Measurements from ENCODE around the gene OR2AJ1.

OR2AJ1 gene

GRCh38 chr1:247962911-247963588 lies 38.4 kb downstream of the OR2AJ1 start:
- DNase-seq, result no peak

- no peak for DNase-seq
These were observed 40.2 kb downstream of the OR2AJ1 start, which contains the start of gene OR2AK2 for GRCh38 chr1:247964933-247965332. OR2AK2 (plus strand) TSS chr1:247965233; CDS start chr1:247965377, 144 bp downstream.

- no peak for DNase-seq
These were observed 42.0 kb downstream of the OR2AJ1 start for GRCh38 chr1:247966532-247967204.

Measured in NCI-H524 treated with DMSO at 0.1 percent for 48 hours (cell line).